ENCODE measurements around the gene GGN. TPM values are rescaled to one million over a fixed set of nuclear protein-coding genes. Genes with fewer than 3 reads are reported as not detected.

The GGN gene
- total and polyA plus RNA-seq, 2 of the 13 experiments (the other 11 are each of a cell fraction or from before 2014, with no cell fraction given) = not detected

DNA sequence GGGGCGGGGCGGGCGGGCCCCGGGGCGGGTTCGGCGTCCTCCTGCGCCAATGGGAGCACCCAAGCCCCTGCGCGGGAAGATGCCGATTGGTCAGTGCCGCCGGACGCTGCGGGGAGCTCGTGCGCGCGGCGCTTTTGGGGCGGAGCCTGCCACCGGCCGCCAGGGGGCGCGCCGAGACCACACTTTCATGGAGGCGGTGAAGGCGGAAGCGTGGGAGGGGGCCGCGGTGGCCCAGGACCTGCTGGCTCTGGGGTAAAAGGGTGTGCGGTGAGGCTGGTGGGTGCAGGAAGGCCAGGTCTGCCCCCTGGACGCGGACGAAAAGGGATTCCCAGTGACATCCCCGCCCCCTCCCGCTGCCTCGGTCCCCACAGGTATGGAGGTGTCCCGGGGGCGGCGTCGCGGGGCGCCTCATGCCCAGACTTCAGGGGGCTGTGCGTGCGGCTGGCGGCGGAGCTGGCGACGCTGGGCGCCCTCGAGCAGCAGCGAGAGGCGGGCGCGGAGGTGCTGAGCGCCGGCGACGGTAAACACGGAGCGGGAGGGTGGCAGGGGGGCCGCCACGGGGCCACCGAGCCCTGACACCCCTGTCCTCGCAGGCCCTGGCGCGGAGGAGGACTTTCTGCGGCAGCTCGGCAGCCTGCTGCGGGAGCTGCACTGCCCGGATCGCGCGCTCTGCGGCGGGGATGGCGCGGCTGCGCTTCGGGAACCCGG is 15.3 kb upstream of the GGN start, which contains the start of gene FAM98C (continued):
- TF ChIP-seq, protein P1, sequence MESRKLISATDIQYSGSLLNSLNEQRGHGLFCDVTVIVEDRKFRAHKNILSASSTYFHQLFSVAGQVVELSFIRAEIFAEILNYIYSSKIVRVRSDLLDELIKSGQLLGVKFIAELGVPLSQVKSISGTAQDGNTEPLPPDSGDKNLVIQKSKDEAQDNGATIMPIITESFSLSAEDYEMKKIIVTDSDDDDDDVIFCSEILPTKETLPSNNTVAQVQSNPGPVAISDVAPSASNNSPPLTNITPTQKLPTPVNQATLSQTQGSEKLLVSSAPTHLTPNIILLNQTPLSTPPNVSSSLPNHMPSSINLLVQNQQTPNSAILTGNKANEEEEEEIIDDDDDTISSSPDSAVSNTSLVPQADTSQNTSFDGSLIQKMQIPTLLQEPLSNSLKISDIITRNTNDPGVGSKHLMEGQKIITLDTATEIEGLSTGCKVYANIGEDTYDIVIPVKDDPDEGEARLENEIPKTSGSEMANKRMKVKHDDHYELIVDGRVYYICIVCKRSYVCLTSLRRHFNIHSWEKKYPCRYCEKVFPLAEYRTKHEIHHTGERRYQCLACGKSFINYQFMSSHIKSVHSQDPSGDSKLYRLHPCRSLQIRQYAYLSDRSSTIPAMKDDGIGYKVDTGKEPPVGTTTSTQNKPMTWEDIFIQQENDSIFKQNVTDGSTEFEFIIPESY (CRISPR knock-in tag; IDR thresholded peaks at IDR 0.05) = peak; percentile 64; the same call in 1 of the 2 replicates
- TF ChIP-seq LCORL (IDR thresholded peaks at IDR 0.05) = no peak
- peak; percentile 85 for TF ChIP-seq LCORL (CRISPR knock-in tag; IDR thresholded peaks at IDR 0.05)
- 0 out of 2 replicates have a peak, but pooled peaks have one; percentile 16 for TF ChIP-seq PPARG (CRISPR knock-in tag; conservative IDR thresholded peaks at IDR 0.05)
- TF ChIP-seq ZNF556 (CRISPR knock-in tag; IDR thresholded peaks at IDR 0.05; ENCODE audit: borderline replicate concordance) = peak; percentile 74; the same call in 1 of the 2 replicates
- TF ChIP-seq ZNF607 (CRISPR knock-in tag; IDR thresholded peaks at IDR 0.05; ENCODE audit: borderline replicate concordance) = peak; percentile 80
- peak; percentile 12; the same call in 1 of the 2 replicates for TF ChIP-seq DR1 (CRISPR knock-in tag; IDR thresholded peaks at IDR 0.05)
- TF ChIP-seq KLF9 (CRISPR knock-in tag; IDR thresholded peaks at IDR 0.05; ENCODE audit: low read depth) = peak; percentile 79
- 0 out of 2 replicates have a peak, but pooled peaks have one; percentile 69 for TF ChIP-seq SMYD3 (CRISPR knock-in tag; IDR thresholded peaks at IDR 0.05)
- TF ChIP-seq, protein P2, sequence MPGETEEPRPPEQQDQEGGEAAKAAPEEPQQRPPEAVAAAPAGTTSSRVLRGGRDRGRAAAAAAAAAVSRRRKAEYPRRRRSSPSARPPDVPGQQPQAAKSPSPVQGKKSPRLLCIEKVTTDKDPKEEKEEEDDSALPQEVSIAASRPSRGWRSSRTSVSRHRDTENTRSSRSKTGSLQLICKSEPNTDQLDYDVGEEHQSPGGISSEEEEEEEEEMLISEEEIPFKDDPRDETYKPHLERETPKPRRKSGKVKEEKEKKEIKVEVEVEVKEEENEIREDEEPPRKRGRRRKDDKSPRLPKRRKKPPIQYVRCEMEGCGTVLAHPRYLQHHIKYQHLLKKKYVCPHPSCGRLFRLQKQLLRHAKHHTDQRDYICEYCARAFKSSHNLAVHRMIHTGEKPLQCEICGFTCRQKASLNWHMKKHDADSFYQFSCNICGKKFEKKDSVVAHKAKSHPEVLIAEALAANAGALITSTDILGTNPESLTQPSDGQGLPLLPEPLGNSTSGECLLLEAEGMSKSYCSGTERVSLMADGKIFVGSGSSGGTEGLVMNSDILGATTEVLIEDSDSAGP (CRISPR knock-in tag; IDR thresholded peaks at IDR 0.05; ENCODE audit: borderline replicate concordance) = peak; percentile 87; the same call in 1 of the 2 replicates
- no peak for TF ChIP-seq SCMH1 (CRISPR knock-in tag; IDR thresholded peaks at IDR 0.05; ENCODE audit: borderline replicate concordance)
- no peak for TF ChIP-seq MAFF (IDR thresholded peaks at IDR 0.05; ENCODE audit: low read depth, low read length)
- TF ChIP-seq HOXA5 (CRISPR knock-in tag; IDR thresholded peaks at IDR 0.05) = peak; percentile 93; the same call in 1 of the 2 replicates
- peak; percentile 38; the same call in 1 of the 2 replicates for TF ChIP-seq YEATS2 (CRISPR knock-in tag; IDR thresholded peaks at IDR 0.05; ENCODE audit: borderline replicate concordance)
- no peak for TF ChIP-seq NPAS2 (CRISPR knock-in tag; IDR thresholded peaks at IDR 0.05; ENCODE audit: borderline replicate concordance)
- TF ChIP-seq ETV6 (CRISPR knock-in tag; conservative IDR thresholded peaks at IDR 0.05) = 0 out of 2 replicates have a peak, but pooled peaks have one; percentile 71
- TF ChIP-seq ELF1 (CRISPR knock-in tag; IDR thresholded peaks at IDR 0.05) = peak; percentile 85
- TF ChIP-seq, protein P3, sequence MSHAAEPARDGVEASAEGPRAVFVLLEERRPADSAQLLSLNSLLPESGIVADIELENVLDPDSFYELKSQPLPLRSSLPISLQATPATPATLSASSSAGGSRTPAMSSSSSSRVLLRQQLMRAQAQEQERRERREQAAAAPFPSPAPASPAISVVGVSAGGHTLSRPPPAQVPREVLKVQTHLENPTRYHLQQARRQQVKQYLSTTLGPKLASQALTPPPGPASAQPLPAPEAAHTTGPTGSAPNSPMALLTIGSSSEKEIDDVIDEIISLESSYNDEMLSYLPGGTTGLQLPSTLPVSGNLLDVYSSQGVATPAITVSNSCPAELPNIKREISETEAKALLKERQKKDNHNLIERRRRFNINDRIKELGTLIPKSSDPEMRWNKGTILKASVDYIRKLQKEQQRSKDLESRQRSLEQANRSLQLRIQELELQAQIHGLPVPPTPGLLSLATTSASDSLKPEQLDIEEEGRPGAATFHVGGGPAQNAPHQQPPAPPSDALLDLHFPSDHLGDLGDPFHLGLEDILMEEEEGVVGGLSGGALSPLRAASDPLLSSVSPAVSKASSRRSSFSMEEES (CRISPR knock-in tag; IDR thresholded peaks at IDR 0.05) = peak; percentile 54; the same call in 1 of the 2 replicates
- TF ChIP-seq ZFYVE20 (CRISPR knock-in tag; IDR thresholded peaks at IDR 0.05; ENCODE audit: borderline replicate concordance, low read depth) = peak; percentile 87; the same call in 1 of the 2 replicates
- TF ChIP-seq ZBTB3 (CRISPR knock-in tag; IDR thresholded peaks at IDR 0.05; ENCODE audit: borderline replicate concordance, low read depth) = 0 out of 2 replicates have a peak, but pooled peaks have one; percentile 45
- TF ChIP-seq ZMAT3 (CRISPR knock-in tag; conservative IDR thresholded peaks at IDR 0.05) = 0 out of 2 replicates have a peak, but pooled peaks have one; percentile 82
- TF ChIP-seq NFIC (IDR thresholded peaks at IDR 0.05; ENCODE audit: low read length) = no peak
- TF ChIP-seq ZNF282 (IDR thresholded peaks at IDR 0.05; ENCODE audit: partially characterized antibody) = no peak
- no peak for TF ChIP-seq SOX6 (IDR thresholded peaks at IDR 0.05)
- TF ChIP-seq SOX6 (CRISPR knock-in tag; IDR thresholded peaks at IDR 0.05) = peak; percentile 65
- TF ChIP-seq ZNF235 (CRISPR knock-in tag; IDR thresholded peaks at IDR 0.05; ENCODE audit: borderline replicate concordance) = peak; percentile 80; the same call in 1 of the 2 replicates
- TF ChIP-seq MBNL3 (CRISPR knock-in tag; conservative IDR thresholded peaks at IDR 0.05) = no peak
